ENCODE measurements around the gene TCHHL1.
"Not testable (repeated sequence)": the region's sequence is repeated elsewhere in the genome, so short reads cannot be mapped to it uniquely, and the experiment has no call there.

TCHHL1 gene

DNA sequence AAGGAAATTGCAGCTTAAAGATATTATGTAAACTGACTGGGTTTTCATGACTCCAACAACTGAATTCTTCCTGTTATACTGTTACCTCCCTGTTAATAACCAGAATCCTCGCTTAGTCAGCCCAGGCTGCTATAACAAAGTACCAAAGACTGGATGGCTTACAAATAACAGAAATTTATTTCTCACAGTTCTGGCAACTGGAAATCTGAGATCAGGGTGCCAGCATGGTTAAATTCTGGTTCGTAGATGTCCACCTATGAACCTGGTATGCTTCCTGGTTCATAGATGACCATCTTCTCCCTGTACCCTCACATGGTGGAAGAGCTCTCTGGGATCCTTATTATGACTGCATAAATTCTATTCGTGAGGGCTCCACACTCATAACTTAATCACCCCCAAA is 8.1 kb upstream of the TCHHL1 start:
- H3K4me3 ChIP-seq (ENCODE audit: low read depth, low read length), result no peak overlapping the region

DNA sequence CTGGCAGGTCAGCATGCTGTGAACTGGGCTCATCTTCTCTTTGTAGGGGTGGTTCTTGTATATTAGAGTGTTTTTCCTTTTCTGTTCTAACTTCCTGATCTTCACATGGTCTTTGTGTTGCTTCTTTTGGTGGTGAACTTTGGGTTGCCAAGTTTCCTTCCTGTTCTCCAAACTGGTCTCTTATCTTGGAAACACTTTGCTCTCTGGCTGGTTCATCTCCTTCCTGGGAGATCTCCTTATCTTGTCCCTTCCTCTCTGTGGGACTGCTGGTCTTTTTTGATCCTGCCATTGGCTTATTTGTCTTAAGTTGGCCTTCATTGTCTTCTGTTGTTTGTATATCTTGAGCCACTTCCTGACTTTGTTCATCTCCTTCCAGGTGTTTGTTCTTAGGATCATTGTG is 2.1 kb downstream of the TCHHL1 start:
- H3K4me3 ChIP-seq (ENCODE audit: low read depth, low read length), result no peak overlapping the region

DNA sequence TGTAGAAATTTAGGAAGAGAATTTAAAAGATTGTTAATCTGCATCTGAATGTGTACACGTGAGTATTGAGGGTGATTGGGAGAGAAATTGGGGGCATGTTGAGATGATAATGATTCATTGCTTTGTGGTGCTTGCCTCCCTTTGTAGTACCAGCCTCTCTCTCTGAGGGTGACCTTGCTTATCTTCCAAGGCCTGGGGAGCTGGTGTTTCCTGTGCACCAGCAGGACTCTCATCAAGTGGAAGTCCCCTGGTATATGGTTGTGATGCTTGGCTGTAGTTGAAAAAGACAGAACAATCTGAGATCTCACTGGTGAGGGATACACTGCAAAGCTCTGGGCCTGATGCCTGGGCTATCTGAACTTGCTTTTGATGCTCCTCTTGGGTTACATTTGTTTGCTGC is 4.0 kb downstream of the TCHHL1 start:
- H3K4me3 ChIP-seq (ENCODE audit: low read depth, low read length), result no peak overlapping the region

DNA sequence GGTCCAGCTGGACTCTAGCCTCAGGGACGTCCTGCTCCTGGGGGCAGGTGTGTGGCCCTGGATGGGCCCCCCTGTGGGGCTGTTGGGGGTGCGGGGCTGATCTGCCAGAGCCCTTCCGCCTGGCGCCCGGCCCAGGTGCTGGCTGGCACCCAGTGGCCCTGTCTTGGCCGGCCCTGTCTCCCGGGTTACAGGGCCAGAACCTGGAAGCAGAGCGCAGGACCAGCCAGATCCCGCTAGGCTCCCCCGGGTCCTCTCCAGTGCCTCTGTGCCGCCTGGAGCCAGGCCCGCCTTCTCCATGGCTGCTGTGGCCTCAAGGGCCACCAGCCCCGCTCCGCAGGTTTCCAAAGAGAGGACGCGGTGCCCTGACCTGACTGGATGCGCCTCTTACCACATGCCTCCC is 7.8 kb downstream of the TCHHL1 start:
- not testable (repeated sequence) for H3K4me3 ChIP-seq (ENCODE audit: low read depth, low read length)

DNA sequence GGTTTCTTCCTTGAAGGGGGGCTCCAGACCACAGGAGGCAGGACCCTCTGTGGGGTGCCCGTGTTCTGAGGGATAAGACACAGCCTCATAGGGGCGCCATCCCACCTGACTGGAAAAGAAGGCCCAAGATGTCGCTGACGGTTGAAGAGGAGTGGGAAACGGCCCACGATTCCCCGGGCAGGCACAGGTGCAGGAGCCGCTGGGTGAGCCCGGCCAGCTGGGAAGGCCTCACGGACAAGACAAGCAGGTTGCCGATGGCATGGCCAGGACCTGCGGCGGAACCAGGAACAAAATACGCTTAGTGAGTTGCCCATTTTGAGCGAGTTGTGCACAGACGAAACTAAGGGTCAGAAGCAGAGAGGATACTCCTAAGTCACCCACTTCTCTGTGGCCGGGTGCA is 8.4 kb downstream of the TCHHL1 start:
- H3K4me3 ChIP-seq (ENCODE audit: low read depth, low read length), result not testable (repeated sequence)

DNA sequence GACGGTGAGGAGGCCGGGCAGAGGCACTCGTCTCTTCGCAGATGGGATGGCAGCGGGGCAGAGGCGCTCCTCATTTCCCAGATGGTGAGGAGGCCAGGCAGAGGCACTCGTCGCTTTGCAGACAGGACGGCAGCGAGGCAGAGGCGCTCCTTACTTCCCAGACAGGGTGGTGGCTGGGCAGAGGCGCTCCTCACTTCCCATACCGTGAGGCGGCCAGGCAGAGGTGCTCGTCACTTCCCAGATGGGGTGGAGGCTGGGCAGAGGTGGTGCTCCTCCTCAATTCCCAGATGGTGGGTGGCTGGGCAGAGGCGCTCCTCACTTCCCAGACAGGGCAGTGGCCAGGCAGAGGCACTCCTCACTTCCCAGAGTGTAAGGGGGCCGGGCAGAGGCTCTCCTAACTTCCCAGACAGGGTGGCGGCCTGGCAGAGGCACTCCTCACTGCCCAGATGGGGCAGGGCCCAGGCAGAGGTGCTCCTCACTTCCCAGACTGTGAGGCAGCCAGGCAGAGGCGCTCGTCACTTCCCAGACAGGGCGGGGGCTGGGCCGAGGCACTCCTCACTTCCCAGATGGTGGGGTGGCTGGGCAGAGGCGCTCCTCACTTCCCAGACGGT is 9.9 kb downstream of the TCHHL1 start:
- no peak overlapping the region for H3K4me3 ChIP-seq (ENCODE audit: low read depth, low read length)

DNA sequence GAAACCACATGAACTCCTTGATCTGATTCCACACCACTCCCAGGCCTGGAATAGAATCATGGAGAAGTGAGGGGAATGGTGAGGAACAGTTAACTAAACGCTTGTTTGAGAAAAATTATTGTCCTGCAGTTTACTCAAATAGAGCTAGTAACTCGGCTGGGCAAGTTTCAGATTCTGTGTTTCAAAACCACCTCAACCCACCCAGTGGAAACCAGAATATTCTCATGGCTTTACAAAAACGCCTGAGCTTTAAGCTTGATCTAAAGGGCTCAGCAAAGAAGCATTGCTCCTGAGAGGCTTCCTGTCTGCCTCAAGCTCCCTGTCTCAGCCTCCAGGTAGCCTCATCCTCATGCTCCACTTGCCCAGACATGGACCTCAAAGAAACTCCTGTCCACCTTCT is 16.6 kb downstream of the TCHHL1 start:
- no peak overlapping the region for H3K4me3 ChIP-seq (ENCODE audit: low read depth, low read length)

DNA sequence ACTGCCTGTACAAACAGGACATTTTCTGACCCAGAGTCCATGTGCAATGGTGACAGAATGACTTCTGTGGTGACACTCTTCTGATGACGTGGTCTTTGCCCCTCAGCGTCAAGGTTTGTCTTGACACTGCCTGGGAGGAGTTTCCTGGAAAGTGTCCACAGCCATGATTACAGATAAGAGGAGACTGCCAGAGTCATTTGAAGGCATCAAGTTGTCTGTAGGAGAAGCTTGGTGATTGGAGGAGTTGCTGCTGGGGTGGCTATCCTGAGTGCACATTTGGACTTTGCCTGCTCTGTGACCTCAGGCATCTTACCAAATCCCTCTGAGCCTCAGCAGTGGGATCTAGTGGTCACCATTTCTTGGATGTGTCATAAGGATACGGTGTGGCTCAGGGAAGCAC is 17.7 kb downstream of the TCHHL1 start:
- no peak overlapping the region for H3K4me3 ChIP-seq (ENCODE audit: low read depth, low read length)

DNA sequence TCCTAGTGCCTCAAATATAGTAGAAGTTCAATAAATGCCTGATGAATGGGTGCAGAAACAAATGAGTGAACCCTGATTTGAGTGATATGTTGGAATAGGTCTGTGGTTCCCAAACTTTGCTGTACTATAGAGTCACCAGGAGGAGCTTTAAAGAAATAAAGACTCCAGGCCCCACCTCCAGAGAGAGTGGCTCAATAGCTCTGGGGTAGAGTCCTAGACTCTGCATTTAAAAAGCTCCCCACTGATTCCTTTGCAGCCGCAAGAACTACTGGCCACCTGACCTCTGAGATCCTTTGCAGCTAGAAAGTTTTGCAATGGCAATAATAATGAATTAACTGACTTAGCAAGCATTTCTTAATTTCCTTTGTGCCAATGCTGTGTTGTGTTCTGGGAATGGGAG is 20.9 kb downstream of the TCHHL1 start:
- no peak overlapping the region for H3K4me3 ChIP-seq (ENCODE audit: low read depth, low read length)

DNA sequence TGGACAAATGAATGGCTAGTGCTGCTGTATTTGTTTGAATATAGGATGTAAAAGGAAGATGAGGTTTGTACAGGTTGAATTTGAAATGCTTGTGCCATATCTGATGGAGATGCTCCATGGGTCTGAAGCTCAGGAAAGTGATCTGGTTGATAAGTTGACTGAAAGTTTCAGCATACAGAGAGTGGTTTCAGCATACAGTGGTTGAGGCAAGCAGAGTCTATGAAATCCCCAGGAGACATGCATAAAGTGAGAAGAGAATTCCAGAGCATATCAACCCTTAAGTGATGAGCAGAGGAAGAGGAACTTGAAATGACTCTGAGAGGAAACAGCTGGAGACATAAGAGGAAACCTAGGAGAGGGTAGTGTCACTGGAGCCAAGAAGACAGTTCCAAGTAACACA is 21.7 kb downstream of the TCHHL1 start:
- no peak overlapping the region for H3K4me3 ChIP-seq (ENCODE audit: low read depth, low read length)

DNA sequence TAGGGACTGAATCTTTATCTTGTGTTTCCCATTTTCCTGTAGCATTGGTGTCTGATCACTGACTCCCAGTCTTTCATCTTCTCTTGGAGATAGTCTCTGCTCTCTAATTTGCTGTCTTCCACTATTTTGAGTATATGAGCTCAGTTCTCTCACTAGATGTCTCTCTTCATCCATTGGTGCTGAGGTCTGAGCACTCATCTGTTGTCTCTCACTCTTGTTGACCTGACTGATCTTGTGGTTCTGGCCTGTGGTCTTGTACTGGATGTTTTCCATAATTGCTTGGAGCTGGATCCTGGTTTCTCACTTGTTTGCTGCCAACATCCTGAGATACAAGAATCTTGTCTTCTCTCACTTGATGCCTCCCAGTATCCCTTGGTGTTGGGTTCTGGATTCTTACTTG is 26.9 kb downstream of the TCHHL1 start:
- H3K4me3 ChIP-seq (ENCODE audit: low read depth, low read length), result no peak overlapping the region

DNA sequence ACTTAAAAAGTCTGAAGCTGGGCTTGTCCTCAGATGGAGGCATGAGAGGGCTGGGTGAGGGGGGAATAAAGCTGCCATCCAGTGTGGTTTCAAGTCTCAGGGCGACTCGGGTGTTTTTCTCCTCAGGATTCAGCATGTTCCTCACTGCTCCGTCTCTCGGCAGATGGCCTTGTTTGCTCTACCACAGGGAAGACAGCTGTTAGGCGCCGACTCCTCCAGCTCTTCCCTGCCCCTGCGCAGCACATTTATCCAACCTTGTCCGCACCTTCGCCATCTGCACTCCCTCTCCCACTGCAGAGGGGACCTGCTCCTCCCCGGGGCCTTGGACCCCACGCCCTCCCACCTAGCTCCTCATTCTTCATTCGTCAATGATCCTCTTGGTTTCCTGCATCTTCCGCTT is 35.5 kb downstream of the TCHHL1 start:
- H3K4me3 ChIP-seq (ENCODE audit: low read depth, low read length), result no peak overlapping the region

DNA sequence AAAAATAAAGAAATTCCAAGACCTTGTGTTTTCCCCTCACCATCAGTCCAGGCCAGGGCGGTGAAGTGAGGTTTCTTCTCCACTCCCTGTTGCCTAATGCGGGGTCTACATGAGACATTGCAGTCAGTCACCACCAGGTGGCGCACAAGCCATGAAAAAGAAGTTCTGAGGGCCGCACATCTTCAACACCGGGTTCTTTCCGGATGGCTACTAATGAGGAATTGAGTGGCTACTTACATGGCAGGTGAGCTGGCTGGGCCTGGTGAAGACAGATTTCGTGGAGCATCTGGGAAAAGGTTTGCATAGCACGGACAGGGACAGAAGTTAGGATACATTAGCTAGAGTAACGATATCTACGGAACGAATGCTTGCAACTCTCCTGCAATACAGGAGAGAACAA is 36.3 kb downstream of the TCHHL1 start:
- H3K4me3 ChIP-seq (ENCODE audit: low read depth, low read length), result no peak overlapping the region

DNA sequence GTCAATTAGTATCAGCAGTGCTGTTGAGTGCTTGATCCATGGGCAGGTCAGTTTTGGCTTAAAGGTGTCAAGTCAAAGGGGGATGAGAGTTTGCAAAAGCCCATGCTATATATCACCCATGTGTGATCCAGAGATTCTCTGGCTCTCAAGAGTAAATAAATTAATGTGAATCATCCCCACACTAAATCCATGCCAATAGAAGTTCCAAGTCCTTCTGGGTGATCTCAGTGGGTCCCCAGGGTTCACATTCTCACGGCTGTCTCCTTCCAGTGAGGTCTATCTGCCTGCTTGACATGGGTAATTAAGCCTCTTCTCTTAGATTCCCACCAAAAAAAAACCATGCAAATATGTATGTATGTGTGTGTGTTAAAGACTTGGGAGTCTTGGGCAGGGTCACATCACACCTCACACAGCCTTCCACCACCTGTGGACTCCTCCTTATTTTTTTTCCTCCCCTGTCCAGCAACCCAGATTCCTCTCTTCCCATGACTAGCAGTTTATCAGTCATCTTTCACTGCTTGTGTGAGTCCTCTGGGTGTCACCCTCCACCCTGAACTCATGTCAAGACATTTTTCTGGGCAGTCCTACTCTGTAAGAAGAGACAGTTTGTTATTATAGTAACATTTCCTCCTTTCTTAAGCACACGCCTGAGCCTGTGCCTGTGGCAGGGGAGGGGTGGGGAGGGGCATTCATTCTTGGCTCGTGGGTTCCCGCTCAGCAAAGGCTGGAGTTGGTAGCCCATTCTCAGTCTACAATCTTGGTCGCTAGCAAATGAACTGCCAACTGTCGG is 37.8 kb downstream of the TCHHL1 start:
- no peak overlapping the region for H3K4me3 ChIP-seq (ENCODE audit: low read depth, low read length)

DNA sequence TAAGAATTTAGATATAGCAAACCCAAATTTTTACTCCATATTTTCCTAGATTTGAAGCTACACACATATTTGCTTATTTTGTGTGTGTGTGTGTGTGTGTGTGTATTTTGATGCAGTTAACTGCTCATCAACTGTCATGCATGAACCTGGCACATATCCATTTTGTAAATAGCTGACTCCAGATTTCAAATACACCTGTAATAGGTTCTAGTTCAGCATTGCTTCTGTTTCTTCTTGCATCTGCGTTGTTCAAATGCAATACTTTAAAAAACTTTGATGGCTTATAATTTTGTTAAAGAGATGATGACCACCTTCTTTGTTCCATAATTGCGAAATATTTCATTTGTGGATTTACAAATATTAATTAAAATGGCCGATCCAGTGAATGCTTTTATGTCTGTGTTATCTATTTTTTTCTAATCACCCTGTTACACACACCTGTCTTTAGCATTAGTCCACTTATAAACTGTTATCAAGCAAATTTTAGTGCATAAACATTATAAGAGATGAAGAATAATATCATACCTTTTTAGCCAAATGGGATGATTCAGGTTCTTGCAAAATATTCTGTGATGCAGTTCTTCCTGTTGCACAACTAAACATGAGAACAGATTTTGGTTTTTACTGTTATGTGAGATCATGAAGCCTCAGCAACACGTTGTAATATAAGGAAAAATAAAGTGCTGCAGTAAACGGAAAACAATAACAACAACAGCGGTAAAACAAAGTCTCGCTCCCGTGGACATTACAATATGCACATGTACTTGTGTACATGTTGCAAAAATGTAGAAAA is 39.4 kb downstream of the TCHHL1 start:
- no peak overlapping the region for H3K4me3 ChIP-seq (ENCODE audit: low read depth, low read length)

DNA sequence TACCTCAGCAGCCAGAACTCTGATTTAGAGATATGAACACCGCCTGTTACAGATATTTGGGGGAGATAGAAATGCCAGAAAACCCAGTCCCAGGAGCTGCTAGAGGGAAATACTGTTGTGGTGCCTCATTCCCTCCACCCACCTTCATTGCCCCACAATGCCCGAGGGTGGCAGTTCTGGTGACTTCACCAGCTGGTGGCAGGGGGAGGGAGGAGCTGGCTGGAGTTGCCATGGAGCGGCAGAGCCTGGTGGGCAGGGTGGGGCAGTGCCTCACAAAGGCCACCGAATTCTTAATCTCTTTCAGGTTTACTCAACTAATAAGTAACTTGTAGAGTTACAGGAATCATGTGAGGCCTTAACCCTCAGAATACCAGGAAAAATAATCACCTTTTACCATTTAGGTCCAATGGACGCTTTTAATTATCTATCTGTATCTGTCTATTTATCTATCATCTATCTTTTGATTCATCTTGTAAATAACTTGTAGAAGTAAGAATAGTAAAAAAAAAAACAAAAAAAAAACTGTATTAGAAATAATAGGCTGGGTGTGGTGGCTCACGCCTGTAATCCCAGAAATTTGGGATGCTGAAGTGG is 40.4 kb downstream of the TCHHL1 start:
- no peak overlapping the region for H3K4me3 ChIP-seq (ENCODE audit: low read depth, low read length)

DNA sequence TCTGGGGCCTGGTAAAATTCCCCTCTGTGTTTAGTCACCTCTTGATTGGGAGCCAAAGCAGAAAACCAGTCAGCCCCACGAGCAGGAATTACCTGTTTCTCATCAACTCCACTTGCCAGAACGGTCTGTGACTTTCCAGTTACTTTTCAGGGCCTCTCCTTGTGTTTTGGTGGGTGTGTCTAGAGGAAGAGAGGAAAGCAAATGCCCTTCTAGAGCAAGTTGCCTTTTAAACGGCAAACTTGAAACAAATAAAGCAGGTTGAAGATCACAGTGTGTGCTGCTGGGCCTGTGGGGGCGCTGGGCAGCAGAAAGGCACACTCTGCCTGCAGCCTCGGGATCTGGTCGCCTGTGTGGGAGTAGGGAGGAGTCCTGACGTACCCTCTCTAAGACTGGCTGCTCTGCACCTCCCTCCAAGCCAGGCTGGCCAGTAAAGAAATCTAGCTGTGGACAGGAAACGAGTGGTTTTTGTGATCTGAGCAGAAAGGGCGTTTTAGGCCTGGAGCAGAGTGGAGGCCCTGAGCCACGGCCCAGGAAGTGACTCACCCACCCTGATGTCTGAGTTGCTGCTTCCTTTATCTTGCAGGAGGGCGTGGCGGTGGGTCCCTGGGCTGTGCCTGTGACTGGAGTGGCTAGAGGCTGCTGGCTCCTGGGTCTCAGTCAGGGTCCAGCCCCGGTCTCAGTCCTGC is 41.0 kb downstream of the TCHHL1 start:
- H3K4me3 ChIP-seq (ENCODE audit: low read depth, low read length), result no peak overlapping the region

DNA sequence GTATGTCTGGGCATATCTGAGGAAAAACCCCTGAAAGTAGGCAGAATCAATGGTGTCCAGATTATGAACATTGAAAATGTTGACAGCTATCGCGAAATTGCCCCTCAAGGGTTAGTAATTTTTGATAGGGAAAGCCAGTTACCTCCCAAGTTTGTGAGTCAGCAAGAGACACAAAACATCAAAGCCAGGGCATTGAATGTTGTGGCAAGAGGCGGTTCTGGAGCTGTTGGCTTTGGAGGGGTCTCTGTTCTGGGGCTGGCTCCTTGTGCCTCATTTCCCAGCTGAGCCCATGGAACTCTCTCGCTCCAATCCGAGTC is 41.5 kb downstream of the TCHHL1 start:
- no peak overlapping the region for H3K4me3 ChIP-seq (ENCODE audit: low read depth, low read length)

DNA sequence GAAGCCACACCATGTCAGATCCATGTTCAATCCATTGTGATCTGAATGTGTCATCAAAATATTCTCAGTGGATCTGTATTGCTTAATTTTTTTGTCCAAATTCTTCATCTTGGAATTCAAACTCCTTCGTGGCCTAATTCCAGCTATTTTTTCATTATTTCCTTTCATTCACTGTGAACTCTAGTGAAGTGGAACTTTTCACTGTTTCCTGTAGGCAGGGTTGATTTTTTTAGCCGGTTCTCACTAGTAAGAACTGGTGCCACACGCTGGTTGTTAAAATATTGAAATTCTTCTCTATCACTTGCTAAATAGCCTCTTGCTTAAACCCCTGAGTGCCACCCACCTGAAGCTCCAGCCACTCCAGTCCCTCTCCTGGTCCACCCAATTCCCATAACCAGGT is 44.5 kb downstream of the TCHHL1 start:
- H3K4me3 ChIP-seq (ENCODE audit: low read depth, low read length), result no peak overlapping the region

DNA sequence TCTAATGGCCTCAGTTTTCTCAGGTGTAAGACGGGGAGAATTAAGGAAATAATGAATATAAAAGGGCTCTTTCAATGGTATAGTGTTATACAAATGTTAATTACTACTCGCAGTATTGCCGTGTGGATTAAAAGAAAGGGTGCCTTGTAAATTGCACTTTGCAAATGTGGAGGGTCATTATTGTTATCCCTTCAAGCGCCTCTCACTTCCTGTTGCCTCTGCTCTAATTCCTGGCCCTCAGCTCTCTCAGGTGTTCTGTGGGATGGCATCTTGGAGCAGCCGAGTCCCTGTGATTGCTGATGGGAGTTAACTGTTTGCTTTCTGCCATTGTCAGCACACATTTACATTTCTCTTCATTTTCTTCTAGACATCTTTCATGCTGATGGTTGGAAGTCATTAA is 45.0 kb downstream of the TCHHL1 start:
- no peak overlapping the region for H3K4me3 ChIP-seq (ENCODE audit: low read depth, low read length)

DNA sequence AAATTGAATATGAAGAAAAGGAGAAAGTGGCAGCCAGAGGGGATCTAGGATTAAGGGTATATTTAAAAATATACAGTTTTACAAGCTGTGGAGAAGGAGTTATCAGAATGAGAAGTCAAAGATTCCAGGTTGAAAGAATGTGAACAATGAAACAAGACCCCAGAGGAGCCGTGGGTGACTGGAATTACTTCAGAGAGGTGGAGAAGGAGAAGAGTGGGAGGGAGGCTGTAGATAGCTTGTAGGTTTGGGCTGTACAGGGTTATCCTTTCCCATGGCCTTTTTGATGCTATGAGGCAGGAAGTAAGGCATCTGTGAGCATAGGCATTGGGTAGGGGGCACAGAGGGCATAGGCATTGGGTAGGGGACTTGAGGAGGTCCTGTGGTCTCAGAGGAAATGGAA is 46.8 kb downstream of the TCHHL1 start:
- H3K4me3 ChIP-seq (ENCODE audit: low read depth, low read length), result no peak overlapping the region
